GM19452 (cell line): ENCODE data around the gene UBASH3A.

Source experiments
- ATAC-seq: cut with Tn5 transposase; IDR thresholded peaks from one replicate; pipeline ENCODE4 v1.9.1; 2021; ENCODE audit not compliant: unreplicated experiment

Gene UBASH3A

DNA sequence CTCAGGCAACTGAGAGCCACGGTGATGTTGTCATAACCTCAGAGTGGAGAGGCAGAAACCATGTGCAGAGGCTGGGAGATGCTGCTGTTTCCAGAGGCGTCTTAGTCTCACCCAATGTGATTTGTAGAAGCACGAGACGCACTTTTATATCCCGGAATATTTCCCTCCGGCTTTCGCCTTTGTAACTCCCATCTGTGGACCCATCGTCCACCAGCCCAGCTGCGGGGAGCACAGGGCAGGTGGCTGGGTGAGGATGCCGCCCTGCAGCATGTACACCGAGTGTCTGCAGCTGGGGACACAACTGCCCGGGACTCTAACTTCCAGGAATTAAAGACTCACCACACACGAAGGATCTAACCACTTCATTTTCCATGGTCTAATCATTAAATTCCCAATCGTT lies 43.5 kb downstream of the UBASH3A start:
- ATAC-seq = no peak

GRCh38 chr21:42447732-42448131 lies 44.0 kb downstream of the UBASH3A start:
- no peak for ATAC-seq

GRCh38 chr21:42448686-42449085 lies 45.0 kb downstream of the UBASH3A start:
- no peak for ATAC-seq

GRCh38 chr21:42451941-42452340 lies 48.2 kb downstream of the UBASH3A start:
- ATAC-seq = no peak

GRCh38 chr21:42452401-42453223 lies 48.9 kb downstream of the UBASH3A start:
- ATAC-seq = no peak

GRCh38 chr21:42453224-42453985 lies 49.7 kb downstream of the UBASH3A start:
- no peak for ATAC-seq

GRCh38 chr21:42453986-42454570 lies 50.4 kb downstream of the UBASH3A start:
- ATAC-seq = no peak

DNA sequence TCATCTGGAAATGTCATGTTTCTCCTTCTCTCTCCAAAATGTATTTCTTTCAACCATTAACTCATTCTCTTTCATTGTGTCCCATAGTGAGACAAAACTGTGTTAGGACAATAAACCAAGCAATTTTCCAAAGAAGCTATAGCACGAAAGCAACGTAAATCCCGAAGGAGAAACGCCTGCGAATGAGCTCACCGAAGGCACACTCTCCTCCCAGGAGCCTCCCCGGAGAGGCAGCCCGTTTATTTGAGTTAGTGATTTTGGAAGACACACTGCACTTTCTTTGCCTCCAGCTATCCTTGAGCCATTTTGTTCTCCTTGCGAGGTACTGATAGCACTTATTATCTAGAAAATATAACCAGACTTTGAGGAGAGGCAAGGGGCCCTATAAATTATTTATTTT lies 51.1 kb downstream of the UBASH3A start:
- no peak for ATAC-seq

GRCh38 chr21:42455196-42455595 lies 51.5 kb downstream of the UBASH3A start:
- ATAC-seq = no peak

DNA sequence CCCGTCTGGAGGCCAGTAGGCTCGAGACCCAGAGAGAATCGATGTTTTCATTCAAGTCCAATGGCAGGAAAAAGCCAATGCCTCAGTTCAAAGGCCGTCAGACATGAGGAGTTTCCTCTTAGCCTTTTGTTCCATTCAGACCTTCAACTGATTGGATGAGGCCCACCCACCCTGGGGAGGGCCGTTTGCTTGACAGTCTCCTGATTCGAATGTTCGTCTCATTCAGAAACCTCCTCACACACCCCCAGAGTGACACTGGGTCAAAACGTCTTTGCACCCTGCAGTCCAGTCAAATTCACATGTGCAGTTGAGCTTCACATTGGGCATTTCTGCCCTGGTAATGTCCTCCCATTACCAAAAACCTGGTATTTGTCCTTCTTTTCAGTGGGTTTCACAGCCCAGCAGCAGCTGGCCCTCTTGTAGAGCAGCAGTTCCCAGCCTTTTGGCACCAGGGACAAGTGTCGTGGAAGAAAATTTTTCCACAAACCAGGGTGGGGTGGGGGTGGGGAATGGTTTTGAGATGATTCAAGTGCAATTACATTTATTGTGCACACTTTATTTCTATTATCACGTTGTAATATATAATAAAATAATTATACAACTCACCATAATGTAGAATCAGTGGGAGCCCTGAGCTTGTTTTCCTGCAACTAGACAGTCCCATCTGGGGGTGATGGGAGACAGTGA lies 52.2 kb downstream of the UBASH3A start:
- ATAC-seq = no peak

DNA sequence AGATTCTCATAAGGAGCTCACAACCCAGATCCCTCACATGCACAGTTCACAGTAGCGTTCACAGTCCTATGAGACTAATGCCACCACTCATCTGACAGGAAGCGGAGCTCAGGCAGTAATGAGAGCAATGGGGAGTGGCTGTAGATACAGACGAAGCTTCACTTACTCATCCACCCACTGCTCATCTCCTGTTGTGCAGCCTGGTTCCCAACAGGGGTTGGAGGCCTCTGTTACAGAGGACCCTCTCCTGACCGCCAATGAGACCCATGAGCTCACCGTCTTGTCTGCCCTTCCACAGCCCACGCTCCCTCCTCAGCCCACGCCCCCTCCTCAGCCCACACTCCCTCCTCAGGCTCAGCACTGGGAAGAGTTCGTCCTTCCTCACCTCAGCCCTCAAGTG lies 52.8 kb downstream of the UBASH3A start:
- ATAC-seq = no peak

GRCh38 chr21:42459082-42459460 lies 55.4 kb downstream of the UBASH3A start:
- no peak for ATAC-seq

GRCh38 chr21:42459546-42460215 lies 56.0 kb downstream of the UBASH3A start:
- no peak for ATAC-seq

- ATAC-seq = no peak
Observed at GRCh38 chr21:42460391-42461184, 56.9 kb downstream of the UBASH3A start.

GRCh38 chr21:42461185-42461520 lies 57.5 kb downstream of the UBASH3A start:
- no peak for ATAC-seq

DNA sequence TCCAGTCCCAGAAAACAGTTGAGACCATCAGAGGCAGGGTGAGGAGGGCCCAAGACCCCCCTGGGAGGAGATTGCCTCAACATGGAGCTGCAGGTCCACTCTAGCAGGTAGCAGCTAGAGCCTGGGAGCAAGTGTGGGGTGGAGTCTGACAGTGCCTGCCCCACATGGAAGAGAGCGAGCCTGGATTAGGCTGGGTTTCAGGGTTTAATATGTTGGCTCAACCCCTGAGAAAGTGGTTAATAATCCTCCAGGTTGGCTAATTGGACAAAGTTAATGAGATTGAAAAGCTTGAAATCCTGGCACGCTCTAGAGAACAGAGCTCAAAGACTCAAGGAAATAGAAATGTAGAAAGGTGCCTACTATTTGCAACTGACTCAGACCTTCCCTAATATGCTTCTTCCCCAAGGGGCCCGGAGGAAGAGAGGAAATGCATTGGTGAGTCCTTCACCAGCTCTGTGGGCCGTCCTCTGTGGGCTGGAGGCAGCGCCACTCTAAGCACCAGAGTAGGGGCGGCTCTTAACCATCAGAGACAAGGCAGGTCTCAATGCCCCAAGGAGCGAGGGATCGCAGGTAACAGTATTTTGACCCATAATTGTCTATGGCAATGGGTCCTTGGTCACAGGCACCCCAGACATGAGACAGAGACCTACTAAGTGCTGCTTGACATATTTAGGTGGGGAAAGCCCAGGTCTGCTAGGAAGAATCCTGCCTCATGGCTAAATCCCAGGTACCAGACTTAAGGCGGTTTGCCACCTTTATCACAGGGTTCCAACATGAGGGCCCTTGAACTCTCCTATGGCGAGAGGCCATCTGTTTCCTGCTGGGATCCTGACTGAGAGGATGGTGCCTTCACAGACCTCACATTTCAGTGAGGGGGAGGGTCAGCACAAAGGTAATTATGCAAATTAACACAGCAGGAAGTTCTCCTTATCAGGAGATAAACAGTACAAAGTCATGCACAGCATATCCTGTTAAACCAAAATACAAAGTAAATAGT lies 58.5 kb downstream of the UBASH3A start:
- ATAC-seq = no peak

- ATAC-seq = no peak
Observed at GRCh38 chr21:42463861-42464515, 60.3 kb downstream of the UBASH3A start.

DNA sequence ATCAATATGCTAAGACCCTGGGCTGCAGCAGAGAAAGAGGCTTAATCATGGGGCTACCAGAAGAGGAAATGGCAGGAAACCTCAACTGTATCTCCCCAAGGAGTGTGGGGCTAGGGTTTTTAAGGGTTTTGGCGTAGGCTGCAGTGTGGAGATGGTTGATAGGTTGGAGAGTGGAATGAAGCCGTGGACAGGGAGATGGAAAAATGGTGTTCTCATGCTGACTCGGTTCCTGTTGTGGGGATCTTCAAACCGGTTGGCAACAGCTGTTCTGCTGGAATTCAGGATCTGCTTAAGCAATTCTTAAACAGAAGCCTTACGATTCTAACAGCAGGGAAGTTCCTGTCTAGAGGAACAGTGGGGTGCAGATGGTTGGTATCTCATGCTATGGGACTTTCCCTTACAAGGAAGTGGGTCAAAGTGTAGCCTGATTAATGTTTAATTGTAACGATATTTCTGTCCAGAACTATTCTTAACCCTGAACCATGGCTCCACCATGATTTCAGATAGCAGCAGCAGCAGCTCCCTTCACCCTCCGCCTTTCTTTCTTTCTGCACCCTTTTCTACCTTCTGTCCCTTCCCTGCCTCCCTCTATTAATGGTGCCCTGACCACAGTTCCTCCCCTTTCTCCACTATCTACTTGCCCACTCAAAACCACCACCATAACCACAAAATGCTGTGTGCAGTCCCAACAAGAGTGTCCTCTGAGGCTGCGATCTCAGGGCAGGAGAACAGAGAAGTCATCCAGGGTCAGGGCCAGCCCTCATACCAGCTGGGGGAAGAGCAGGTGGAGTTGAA lies 61.5 kb downstream of the UBASH3A start:
- no peak for ATAC-seq
